Activated CD4-positive, alpha-beta T cell treated with anti-CD3 and anti-CD28 coated beads for 36 hours (primary cell): ENCODE data around the gene BIRC6. TPM values are rescaled to one million over a fixed set of nuclear protein-coding genes. Genes with fewer than 3 reads are reported as not detected.
"Not testable (repeated sequence)": the region's sequence is repeated elsewhere in the genome, so short reads cannot be mapped to it uniquely, and the experiment has no call there.

Source experiments
- ATAC-seq: fragments of 200-7000 bp; cut with Tn5 transposase; one replicate; pipeline ENCODE4 v1.10.0; 2021; ENCODE audit warnings: mild to moderate bottlenecking, moderate library complexity
- CTCF ChIA-PET: fragments of 350-600 bp; sonication (Branson Sonifier 250); formaldehyde crosslinking; loops from one replicate; lab custom pipeline; 2021; ENCODE audit warnings: antibody characterized with exemption; lab: Charles Lee
- POLR2A ChIA-PET: fragments of 350-600 bp; sonication (Branson Sonifier 250); formaldehyde crosslinking; loops from one replicate; lab custom pipeline; 2021; ENCODE audit warnings: antibody characterized with exemption, inconsistent platforms; lab: Charles Lee
- DNase-seq: peaks from one replicate; pipeline ENCODE4 v3.0.0-alpha.2; 2020
- H3K27ac Mint-ChIP-seq: one replicate; pipeline ENCODE4 v1.8.0; 2021; ENCODE audit warnings: mixed read lengths
- H3K27me3 Mint-ChIP-seq: one replicate; pipeline ENCODE4 v1.8.0; 2021; ENCODE audit warnings: mixed read lengths
- H3K36me3 Mint-ChIP-seq: one replicate; pipeline ENCODE4 v1.8.0; 2021; ENCODE audit warnings: low read depth, mixed read lengths
- H3K4me1 Mint-ChIP-seq: one replicate; pipeline ENCODE4 v1.8.0; 2021; ENCODE audit warnings: mixed read lengths
- H3K4me3 Mint-ChIP-seq: one replicate; pipeline ENCODE4 v1.8.0; 2021; ENCODE audit warnings: mild to moderate bottlenecking, moderate library complexity, mixed read lengths
- H3K9me3 Mint-ChIP-seq: one replicate; pipeline ENCODE4 v1.8.0; 2021; ENCODE audit warnings: low read depth, mixed read lengths
- intact Hi-C, 2 experiments: fragments of 100-400 bp; cut with DNase I in 1 of 2; cut with micrococcal nuclease in 1 of 2; formaldehyde crosslinking; loops; one replicate each; pipeline versions ENCODE4 v1.14.2 to v1.15.1; 2022 to 2024; cut with DNase I, micrococcal nuclease
- total RNA-seq, 2 experiments: library from RNA; stranded (reverse); gene quantifications; one replicate each; pipeline ENCODE4 v1.2.3, GENCODE V29; 2021

BIRC6 gene
- total RNA-seq, 2 experiments from 2014 or later: 66.1 to 70.1 TPM

DNA sequence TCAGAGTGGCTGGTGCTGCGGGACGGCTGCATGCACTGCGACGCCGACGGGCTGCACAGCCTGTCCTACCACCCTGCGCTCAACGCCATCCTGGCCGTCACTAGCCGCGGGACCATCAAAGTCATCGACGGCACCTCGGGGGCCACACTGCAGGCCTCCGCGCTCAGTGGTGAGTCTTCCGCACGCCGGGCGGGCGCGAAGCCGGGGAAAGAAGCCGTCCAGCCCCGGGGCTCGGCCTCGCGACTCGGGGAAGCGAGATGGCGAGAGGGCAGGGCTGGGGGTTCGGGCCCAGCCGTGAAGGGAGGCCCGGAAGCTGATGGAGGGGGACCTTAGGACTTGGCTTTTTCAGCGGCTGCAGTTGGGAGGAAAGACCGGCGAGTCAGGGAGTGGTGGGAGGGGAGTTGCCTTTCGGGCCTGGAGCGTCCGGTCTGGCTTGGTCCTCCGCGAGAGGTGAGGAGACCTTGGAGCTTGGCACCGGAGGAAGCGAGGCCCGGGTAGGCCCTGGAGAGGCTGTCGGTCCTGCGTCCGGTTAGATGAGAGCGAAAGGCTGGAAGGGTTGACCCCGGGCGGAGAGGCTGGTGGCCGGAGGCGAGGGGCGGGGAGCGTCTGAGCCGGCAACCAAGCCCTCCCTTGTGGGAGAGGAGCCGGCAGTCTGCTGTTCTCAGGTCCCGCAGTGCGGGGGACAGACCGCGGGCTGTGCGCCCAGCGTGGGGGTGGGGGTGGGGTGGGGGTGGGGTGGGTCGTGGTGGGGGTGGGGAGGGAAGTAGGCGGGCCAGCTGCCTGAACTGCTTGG lies 691 bp downstream of the BIRC6 start:
- Mint-ChIP-seq H3K27ac (peak overlapping the region; percentile 93), H3K4me1 (peaks cover 37% of the 10 kb centered on the region), H3K9me3 (peaks cover 3% of the 10 kb centered on the region), H3K36me3 (peaks cover 29% of the 10 kb centered on the region), H3K4me3 (peak overlapping the region; percentile 78), H3K27me3 (no peaks in the 10 kb centered on the region)
- ATAC-seq: peak; percentile 10
- CTCF ChIA-PET: no interaction called here
- peak; percentile 56 for DNase-seq
- intact Hi-C loops: loop anchor here (1.0 to 10.0 kb wide), 14 partner anchors 80 to 1242 kb away; partner anchors contain the start of genes FAM98A (in 2 of the 2), TTC27 (in 2 of the 2), YIPF4 (in 2 of the 2) and DPY30 (in 1 of the 2)
- POLR2A ChIA-PET: no interaction called here

DNA sequence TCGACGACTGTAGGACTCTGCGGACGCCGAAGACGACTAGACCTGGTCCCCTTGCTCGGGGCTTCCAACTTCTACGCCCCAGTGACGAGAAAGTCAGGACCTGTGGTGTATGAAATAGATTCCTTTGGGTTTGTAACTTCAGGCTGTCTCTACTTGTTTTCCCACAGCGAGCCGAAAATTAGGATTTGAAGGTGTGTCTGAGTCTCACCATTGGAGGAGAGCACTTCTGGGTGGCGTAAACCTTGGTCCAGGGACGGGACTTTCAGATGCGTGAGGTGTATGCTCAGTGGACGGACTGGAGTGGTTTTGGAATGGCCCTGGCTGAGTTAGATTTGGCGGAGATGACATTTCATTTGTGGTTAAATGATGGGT lies 1.3 kb downstream of the BIRC6 start:
- H3K4me1 Mint-ChIP-seq: peaks cover 41% of the 10 kb centered on the region
- peaks cover 3% of the 10 kb centered on the region for H3K9me3 Mint-ChIP-seq
- peaks cover 29% of the 10 kb centered on the region for H3K36me3 Mint-ChIP-seq
- peak overlapping the region; percentile 78 for H3K4me3 Mint-ChIP-seq
- H3K27ac Mint-ChIP-seq: peak overlapping the region; percentile 63
- DNase-seq (no peak), ATAC-seq (no peak)
- intact Hi-C loops: loop anchor here (5.0 to 10.0 kb wide), 5 partner anchors 81 to 1237 kb away; partner anchors contain the start of genes FAM98A (in 1 of the 2), LTBP1 (in 1 of the 2), TTC27 (in 1 of the 2) and YIPF4 (in 1 of the 2)
- H3K27me3 Mint-ChIP-seq: no peaks in the 10 kb centered on the region
- POLR2A ChIA-PET: no interaction called here
- CTCF ChIA-PET: no interaction called here

DNA sequence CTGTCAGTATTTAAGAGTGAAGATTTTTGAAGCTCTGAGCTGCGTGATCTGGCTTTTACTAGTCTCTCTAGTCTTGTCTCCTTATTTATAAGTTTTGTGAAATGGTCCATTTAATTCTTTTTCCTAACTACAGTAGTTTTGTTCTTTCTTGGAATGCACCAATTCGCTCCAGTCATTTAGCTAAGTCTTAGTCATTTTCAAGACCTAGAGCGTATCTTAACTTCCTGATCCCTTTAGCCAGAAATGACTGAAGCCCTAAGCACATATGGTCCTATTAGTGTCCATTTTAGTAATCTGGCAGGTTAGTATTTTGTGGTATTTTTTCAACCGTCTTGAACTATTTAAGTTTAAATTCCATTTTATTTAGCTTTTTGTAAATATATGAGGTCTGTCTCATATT lies 3.6 kb downstream of the BIRC6 start:
- peaks cover 61% of the 10 kb centered on the region for H3K4me1 Mint-ChIP-seq
- H3K27me3 Mint-ChIP-seq: no peaks in the 10 kb centered on the region
- CTCF ChIA-PET: interaction anchor here (0.6 kb wide), 1 partner anchor 315 kb away, joined by 3 read pairs; no protein-coding TSS in a partner anchor
- no peak overlapping the region for H3K4me3 Mint-ChIP-seq
- H3K36me3 Mint-ChIP-seq: peaks cover 33% of the 10 kb centered on the region
- POLR2A ChIA-PET: interaction anchor here (0.5 to 0.7 kb wide), 3 partner anchors 11 to 1097 kb away, joined by 3 to 6 read pairs (median 4); no protein-coding TSS in a partner anchor
- intact Hi-C loops: no loop called here
- ATAC-seq (no peak), DNase-seq (no peak)
- H3K27ac Mint-ChIP-seq: peak overlapping the region; percentile 56
- peaks cover 3% of the 10 kb centered on the region for H3K9me3 Mint-ChIP-seq

DNA sequence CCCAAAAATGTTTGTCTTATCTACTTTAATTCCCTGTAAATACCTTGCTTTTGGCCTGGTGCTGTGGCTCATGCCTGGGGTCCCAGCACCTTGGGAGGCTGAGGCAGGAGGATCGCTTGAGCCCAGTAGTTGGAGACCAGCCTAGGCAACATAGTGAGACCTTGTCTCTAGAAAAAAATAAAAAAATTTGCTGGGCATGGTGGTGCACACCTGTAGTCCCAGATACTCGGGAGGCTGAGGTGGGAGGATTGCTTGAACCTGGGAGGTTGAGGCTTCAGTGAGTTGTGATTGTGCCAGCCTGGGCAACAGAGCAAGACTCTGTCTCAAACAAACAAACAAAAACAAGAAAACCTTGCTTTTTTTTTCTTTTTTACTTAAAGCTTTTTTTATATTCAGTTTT lies 6.2 kb downstream of the BIRC6 start:
- H3K4me3 Mint-ChIP-seq, H3K9me3 Mint-ChIP-seq, H3K27me3 Mint-ChIP-seq, DNase-seq, intact Hi-C loops, ATAC-seq, H3K27ac Mint-ChIP-seq, POLR2A ChIA-PET: not testable (repeated sequence)
- peaks cover 31% of the 10 kb centered on the region for H3K36me3 Mint-ChIP-seq
- H3K4me1 Mint-ChIP-seq: peaks cover 76% of the 10 kb centered on the region
- CTCF ChIA-PET: interaction anchor here (1.4 kb wide), 1 partner anchor 43 kb away, joined by 3 read pairs; no protein-coding TSS in a partner anchor

DNA sequence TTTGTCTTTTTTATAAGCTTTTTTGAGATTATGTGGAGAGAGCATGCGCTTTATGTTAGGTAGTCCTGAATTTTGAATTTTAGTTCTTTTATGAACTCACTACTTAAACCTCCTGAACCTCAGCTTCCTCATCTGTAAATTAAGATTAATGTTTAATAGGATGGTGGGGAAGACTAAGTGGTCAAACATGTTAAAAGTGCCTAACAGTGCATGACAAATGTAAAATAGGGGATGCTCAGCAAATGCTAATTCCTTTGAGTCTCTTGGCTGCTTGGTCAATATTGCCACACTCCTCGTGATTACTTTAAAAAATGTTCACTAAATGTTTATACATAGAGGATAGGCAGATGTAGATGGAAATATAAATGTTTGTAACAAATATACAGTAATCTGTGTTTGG lies 6.8 kb downstream of the BIRC6 start:
- Mint-ChIP-seq H3K9me3 (peaks cover 3% of the 10 kb centered on the region), H3K27ac (no peak overlapping the region), H3K4me3 (no peak overlapping the region), H3K36me3 (peaks cover 25% of the 10 kb centered on the region), H3K27me3 (no peaks in the 10 kb centered on the region), H3K4me1 (peaks cover 74% of the 10 kb centered on the region)
- intact Hi-C loops: no loop called here
- ChIA-PET POLR2A (no interaction called here), CTCF (no interaction called here)
- ATAC-seq (no peak), DNase-seq (no peak)

DNA sequence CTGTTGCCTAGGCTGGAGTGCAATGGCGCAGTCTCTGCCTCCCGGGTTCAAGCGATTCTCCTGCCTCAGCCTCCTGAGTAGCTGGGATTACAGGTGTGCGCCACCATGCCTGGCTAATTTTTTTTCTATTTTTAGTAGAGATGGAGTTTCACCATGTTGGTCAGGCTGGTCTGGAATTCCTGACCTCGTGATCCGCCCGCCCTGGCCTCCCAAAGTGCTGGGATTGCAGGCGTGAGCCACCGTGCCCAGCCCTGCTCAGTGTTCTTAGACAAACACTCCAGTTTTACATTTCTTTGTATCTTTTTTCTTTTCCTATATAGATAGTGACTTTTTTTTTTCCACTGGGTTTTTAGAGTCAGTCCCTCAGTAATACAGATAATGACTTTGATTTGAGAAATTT lies 7.5 kb downstream of the BIRC6 start:
- H3K36me3 Mint-ChIP-seq: peaks cover 20% of the 10 kb centered on the region
- peaks cover 73% of the 10 kb centered on the region for H3K4me1 Mint-ChIP-seq
- H3K27me3 Mint-ChIP-seq, H3K4me3 Mint-ChIP-seq, H3K9me3 Mint-ChIP-seq, ATAC-seq, CTCF ChIA-PET, DNase-seq, H3K27ac Mint-ChIP-seq, POLR2A ChIA-PET, intact Hi-C loops: not testable (repeated sequence)

DNA sequence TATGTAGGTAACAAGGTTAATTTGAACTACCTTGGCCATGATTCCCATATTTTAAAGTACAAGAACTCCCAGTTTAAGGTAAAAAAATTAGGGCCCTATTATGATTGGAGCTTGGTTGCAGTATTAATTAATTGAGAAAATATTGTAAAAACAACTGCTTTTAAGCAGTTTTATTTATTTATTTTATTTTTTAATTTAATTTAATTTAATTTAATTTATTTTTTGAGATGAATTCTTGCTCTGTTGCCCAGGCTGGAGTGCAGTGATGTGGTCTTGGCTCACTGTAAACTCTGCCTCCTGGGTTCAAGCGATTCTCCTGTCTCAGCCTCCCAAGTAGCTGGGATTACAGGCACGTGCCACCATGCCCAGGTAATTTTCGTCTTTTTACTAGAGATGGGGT lies 8.9 kb downstream of the BIRC6 start:
- intact Hi-C loops, CTCF ChIA-PET, H3K4me3 Mint-ChIP-seq, H3K27me3 Mint-ChIP-seq, H3K9me3 Mint-ChIP-seq, POLR2A ChIA-PET, DNase-seq, ATAC-seq, H3K27ac Mint-ChIP-seq: not testable (repeated sequence)
- H3K36me3 Mint-ChIP-seq: peaks cover 13% of the 10 kb centered on the region
- H3K4me1 Mint-ChIP-seq: peaks cover 66% of the 10 kb centered on the region

DNA sequence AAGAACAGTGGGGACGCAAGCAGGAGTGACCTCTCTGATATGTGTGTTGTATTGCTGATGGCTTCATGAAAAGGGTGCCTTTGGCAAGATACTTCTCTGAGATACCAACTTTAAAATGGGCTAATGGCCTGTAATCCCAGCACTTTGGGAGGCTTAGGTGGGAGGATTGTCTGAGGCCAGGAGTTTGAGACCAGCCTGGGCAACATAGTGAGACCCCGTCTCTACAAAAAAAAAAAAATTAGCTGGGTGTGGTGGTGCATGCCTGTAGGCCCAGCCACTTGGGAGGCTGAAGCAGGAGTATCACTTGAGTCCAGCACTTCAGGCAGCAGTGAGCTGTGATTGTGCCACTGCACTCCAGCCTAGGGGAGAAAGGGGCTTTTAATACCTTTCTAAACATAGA lies 9.8 kb downstream of the BIRC6 start:
- Mint-ChIP-seq H3K4me1 (peaks cover 62% of the 10 kb centered on the region), H3K27ac (no peak overlapping the region), H3K36me3 (peaks cover 9% of the 10 kb centered on the region), H3K27me3 (no peaks in the 10 kb centered on the region), H3K9me3 (peaks cover 2% of the 10 kb centered on the region), H3K4me3 (no peak overlapping the region)
- no peak for ATAC-seq
- intact Hi-C loops: no loop called here
- POLR2A ChIA-PET: no interaction called here
- CTCF ChIA-PET: no interaction called here
- no peak for DNase-seq

DNA sequence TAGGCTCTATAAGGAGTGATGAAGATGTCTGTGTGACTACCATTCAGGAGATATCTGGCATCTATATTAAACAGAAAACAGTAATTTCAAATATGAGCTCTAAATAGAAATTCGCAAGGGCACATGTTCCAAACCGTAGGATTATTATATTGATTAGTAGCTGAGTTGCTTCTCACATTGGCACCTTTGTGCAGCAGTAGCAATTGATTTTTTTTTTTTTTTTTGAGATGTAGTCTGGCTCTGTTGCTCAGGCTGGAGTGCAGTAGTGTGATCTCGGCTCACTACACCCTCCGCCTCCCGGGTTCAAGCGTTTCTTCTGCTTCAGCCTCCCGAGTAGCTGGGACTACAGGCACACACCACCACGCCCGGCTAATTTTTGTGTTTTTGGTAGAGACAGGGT lies 12.4 kb downstream of the BIRC6 start:
- no peak overlapping the region for H3K27ac Mint-ChIP-seq
- intact Hi-C loops: no loop called here
- H3K4me3 Mint-ChIP-seq: no peak overlapping the region
- H3K27me3 Mint-ChIP-seq: no peaks in the 10 kb centered on the region
- ChIA-PET CTCF (interaction anchor here (0.6 to 0.7 kb wide), 2 partner anchors 10 to 464 kb away, joined by 3 read pairs; no protein-coding TSS in a partner anchor), POLR2A (interaction anchor here (0.8 kb wide), 1 partner anchor 88 kb away, joined by 4 read pairs; no protein-coding TSS in a partner anchor)
- H3K4me1 Mint-ChIP-seq: peaks cover 56% of the 10 kb centered on the region
- DNase-seq: no peak
- peaks cover 23% of the 10 kb centered on the region for H3K36me3 Mint-ChIP-seq
- no peaks in the 10 kb centered on the region for H3K9me3 Mint-ChIP-seq
- no peak for ATAC-seq

DNA sequence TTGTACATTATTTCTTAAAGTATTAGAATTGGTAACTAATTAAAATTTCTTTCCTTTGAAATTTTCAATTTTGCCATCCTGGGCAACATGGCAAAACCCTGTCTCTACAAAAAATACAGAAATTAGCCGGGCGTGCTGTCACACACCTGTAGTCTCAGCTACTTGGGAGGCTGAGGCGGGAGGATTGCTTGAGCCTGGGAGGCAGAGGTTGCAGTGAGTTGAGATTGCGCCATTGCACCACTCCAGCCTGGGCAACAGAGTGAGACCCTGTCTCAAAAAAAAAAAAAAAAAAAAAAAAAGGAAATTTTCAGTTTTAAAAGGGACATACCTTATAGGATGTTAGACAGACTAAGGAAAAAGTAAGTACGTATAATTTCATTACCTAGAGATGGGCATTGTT lies 14.1 kb downstream of the BIRC6 start:
- POLR2A ChIA-PET, CTCF ChIA-PET, H3K9me3 Mint-ChIP-seq, ATAC-seq, H3K27ac Mint-ChIP-seq, intact Hi-C loops, H3K27me3 Mint-ChIP-seq, DNase-seq, H3K4me3 Mint-ChIP-seq: not testable (repeated sequence)
- Mint-ChIP-seq H3K4me1 (peaks cover 58% of the 10 kb centered on the region), H3K36me3 (peaks cover 19% of the 10 kb centered on the region)

DNA sequence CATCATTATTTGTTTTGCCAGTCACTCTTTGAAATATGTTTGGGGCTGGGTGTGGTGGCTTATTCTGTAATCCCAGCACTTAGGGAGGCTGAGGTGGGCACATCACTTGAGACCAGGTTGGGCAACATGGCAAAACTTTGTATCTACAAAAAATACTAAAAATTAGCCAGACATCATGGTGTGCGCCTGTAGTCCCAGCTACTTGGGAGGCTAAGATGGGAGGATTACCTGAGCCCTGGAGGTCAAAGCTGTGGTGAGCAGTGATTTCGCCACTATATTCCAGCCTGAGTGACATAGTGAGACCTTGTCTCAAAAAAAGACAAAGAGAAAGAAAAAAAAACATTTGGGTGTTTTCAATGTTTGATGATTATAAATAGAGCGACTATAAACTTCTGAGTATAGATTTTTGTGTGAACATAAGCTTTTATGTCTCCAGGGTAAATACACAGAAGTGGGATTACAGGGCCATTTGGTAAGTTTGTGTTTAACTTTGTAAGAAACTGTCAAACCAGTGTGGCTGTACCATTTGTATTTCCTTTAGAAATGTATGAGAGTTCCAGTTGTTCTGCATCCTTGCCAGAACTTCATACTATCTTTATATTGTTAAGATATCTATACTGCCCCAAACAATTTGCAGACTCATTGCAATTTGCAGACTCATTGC lies 15.8 kb downstream of the BIRC6 start:
- H3K27ac Mint-ChIP-seq: no peak overlapping the region
- DNase-seq: no peak
- H3K9me3 Mint-ChIP-seq: no peaks in the 10 kb centered on the region
- H3K4me3 Mint-ChIP-seq: no peak overlapping the region
- peaks cover 55% of the 10 kb centered on the region for H3K4me1 Mint-ChIP-seq
- ChIA-PET POLR2A (no interaction called here), CTCF (interaction anchor here (0.6 to 1.1 kb wide), 4 partner anchors 64 to 265 kb away, joined by 3 to 5 read pairs (median 4); no protein-coding TSS in a partner anchor)
- intact Hi-C loops: no loop called here
- no peak for ATAC-seq
- peaks cover 16% of the 10 kb centered on the region for H3K36me3 Mint-ChIP-seq
- H3K27me3 Mint-ChIP-seq: no peaks in the 10 kb centered on the region
